Endothelial cell of umbilical vein (primary cell): ENCODE measurements around the gene TTC24. TPM values are rescaled to one million over a fixed set of nuclear protein-coding genes. Genes with fewer than 3 reads are reported as not detected.

Experiments
- BruUV-seq: library from RNA; stranded (reverse); fragments of 400-500 nt; replicated peaks from 2 replicates; lab custom pipeline; 2021; lab: Mats Ljungman, UMichigan
- CTCF ChIA-PET: fragments of 300-600, 350-600 bp; sonication (Branson Sonifier 250); formaldehyde crosslinking; loops from one replicate; lab custom pipeline; 2021; ENCODE audit warnings: antibody characterized with exemption, inconsistent platforms; lab: Charles Lee
- POLR2A ChIA-PET: fragments of 300-600, 350-600 bp; sonication (Branson Sonifier 250); formaldehyde crosslinking; loops from one replicate; lab custom pipeline; 2021; ENCODE audit warnings: antibody characterized with exemption, inconsistent platforms; lab: Charles Lee
- DNase-seq: peaks from one replicate; pipeline ENCODE4 v3.0.0-alpha.2; 2011; ENCODE audit warnings: low read depth, low spot score
- FAIRE-seq: peaks from 2 replicates; lab custom pipeline; 2011; peaks lifted over from hg19 to GRCh38; lab: Jason Lieb, UNC
- H2AFZ ChIP-seq: 2 replicates; pipeline ENCODE4 v1.6.0; 2012; ENCODE audit warnings: low read depth, low read length, control low read depth, inconsistent platforms
- H3K27ac ChIP-seq: 2 replicates; pipeline ENCODE4 v1.5.1; 2011; ENCODE audit warnings: low read depth, mild to moderate bottlenecking, control low read depth, low read length, moderate library complexity; ENCODE audit not compliant: insufficient read depth
- H3K27me3 ChIP-seq, 2 experiments: 2 replicates each; pipeline versions ENCODE4 v1.6.0 to v1.6.1; 2011; ENCODE audit warnings: low read length in 2 of 2, mixed read lengths in 1 of 2; ENCODE audit not compliant: control insufficient read depth in 2 of 2, insufficient read depth in 2 of 2
- H3K36me3 ChIP-seq, 2 experiments: 2 replicates in 1 of 2; 3 replicates in 1 of 2; pipeline ENCODE4 v1.5.1; 2011; ENCODE audit warnings: low read length in 2 of 2, mild to moderate bottlenecking in 1 of 2, moderate library complexity in 1 of 2; ENCODE audit not compliant: control insufficient read depth in 2 of 2, insufficient read depth in 2 of 2; ENCODE audit errors: extremely low read depth in 1 of 2
- H3K4me1 ChIP-seq: 3 replicates; pipeline ENCODE4 v1.5.1; 2011; ENCODE audit warnings: mild to moderate bottlenecking, low read length; ENCODE audit not compliant: control insufficient read depth, insufficient read depth; ENCODE audit errors: extremely low read depth
- H3K4me2 ChIP-seq: 2 replicates; pipeline ENCODE4 v1.6.1; 2011; ENCODE audit warnings: low read length, control low read depth, mixed read lengths; ENCODE audit not compliant: insufficient read depth
- H3K4me3 ChIP-seq, 3 experiments: fragments of 200-600 bp in 1 of 3; sonication (generic), shearing (Covaris generic) in 1 of 3; replicated peaks in 1 of 3; 2 replicates each; pipeline ENCODE4 v1.5.1; 2011 to 2016; ENCODE audit warnings: control low read depth in 3 of 3, low read length in 3 of 3, mild to moderate bottlenecking in 2 of 3, inconsistent platforms in 1 of 3, low read depth in 1 of 3, moderate library complexity in 1 of 3; ENCODE audit not compliant: insufficient read depth in 1 of 3
- H3K79me2 ChIP-seq: 2 replicates; pipeline ENCODE4 v1.6.0; 2012; ENCODE audit warnings: low read length, inconsistent platforms; ENCODE audit not compliant: control insufficient read depth, insufficient read depth
- H3K9ac ChIP-seq: replicated peaks from 2 replicates; pipeline ENCODE3; 2011; ENCODE audit warnings: low read length, control low read depth; ENCODE audit not compliant: insufficient read depth; ENCODE audit errors: extremely low read depth
- H3K9me1 ChIP-seq: replicated peaks from 3 replicates; pipeline ENCODE4 v1.6.0; 2011; ENCODE audit warnings: mild to moderate bottlenecking, low read length; ENCODE audit not compliant: control insufficient read depth, insufficient read depth; ENCODE audit errors: extremely low read depth
- H3K9me3 ChIP-seq: replicated peaks from 2 replicates; pipeline ENCODE4 v1.5.1; 2012; ENCODE audit warnings: low read length, inconsistent platforms; ENCODE audit not compliant: control insufficient read depth, insufficient read depth
- H4K20me1 ChIP-seq: replicated peaks from 2 replicates; pipeline ENCODE3; 2011; ENCODE audit warnings: mild to moderate bottlenecking, low read length; ENCODE audit not compliant: control insufficient read depth, insufficient read depth; ENCODE audit errors: extremely low read depth
- CTCF ChIP-seq, 2 donors: IDR thresholded peaks; 1 replicate in 1 of 2; 2 replicates in 1 of 2; pipeline ENCODE4 v1.5.1; 2011; ENCODE audit warnings: low read length in 2 of 2, mild to moderate bottlenecking in 2 of 2, moderate library complexity in 2 of 2, control low read depth in 1 of 2, inconsistent platforms in 1 of 2, low read depth in 1 of 2; ENCODE audit not compliant: insufficient read depth in 1 of 2; ENCODE audit errors: extremely low read depth in 1 of 2
- EZH2 ChIP-seq: IDR thresholded peaks from 2 replicates; pipeline ENCODE4 v1.6.1; 2012; ENCODE audit warnings: borderline replicate concordance, low read depth, mild to moderate bottlenecking, moderate library complexity, low read length, inconsistent platforms; ENCODE audit not compliant: severe bottlenecking
- FOS ChIP-seq: IDR thresholded peaks from 2 replicates; pipeline ENCODE4 v1.6.1; 2011; ENCODE audit warnings: mild to moderate bottlenecking, low read length, moderate library complexity, borderline replicate concordance; ENCODE audit not compliant: insufficient read depth
- GATA2 ChIP-seq: IDR thresholded peaks from 2 replicates; pipeline ENCODE4 v1.7.0; 2011; ENCODE audit warnings: low read depth, mild to moderate bottlenecking, moderate library complexity, mixed read lengths, low read length; ENCODE audit not compliant: insufficient read length, insufficient read depth
- JUN ChIP-seq: IDR thresholded peaks from 2 replicates; pipeline ENCODE4 v1.6.1; 2011; ENCODE audit warnings: borderline replicate concordance, low read depth; ENCODE audit not compliant: insufficient read length, insufficient read depth
- dilution Hi-C: fragments of 300-500 bp; cut with MboI; formaldehyde crosslinking; loops from one replicate; pipeline ENCODE4 v1.15.0; 2019; ENCODE audit warnings: low sequenced_read_pairs; ENCODE audit not compliant: extremely low pct_ligation_motif_present
- intact Hi-C: fragments of 100-400 bp; cut with micrococcal nuclease; formaldehyde crosslinking; loops from one replicate; pipeline ENCODE4 v1.10.0; 2022
- polyA plus RNA-seq, 4 experiments: library from polyadenylated mRNA; depleted of rRNA in 3 of 4; stranded (reverse) in 3 of 4; unstranded in 1 of 4; fragments of >200 nt; gene quantifications; 2 replicates each; pipeline versions ENCODE4 v1.2.1 to v1.2.3, GENCODE V29; 2011 to 2012; ENCODE audit warnings: missing spikeins in 1 of 4
- total RNA-seq: library from RNA; stranded (reverse); gene quantifications from 2 replicates; pipeline ENCODE4 v1.2.3, GENCODE V29; 2021

The TTC24 gene
- total and polyA plus RNA-seq, 2 donors (not counting 3 experiments of a cell fraction or from before 2014, with no cell fraction given) = not detected

GRCh38 chr1:156584813-156585212 is 5.3 kb downstream of the TTC24 start:
- no peaks in the 10 kb centered on the region for H3K9me1 ChIP-seq
- H3K4me3 ChIP-seq = no peak overlapping the region
- CTCF ChIA-PET = interaction anchor here (1.1 to 9.3 kb wide), 4 partner anchors 21 to 104 kb away, joined by 6 to 104 read pairs (median 7); no protein-coding TSS in a partner anchor
- H3K79me2 ChIP-seq = no peaks in the 10 kb centered on the region
- dilution Hi-C loops (no loop called here), intact Hi-C loops (loop anchor here (1.0 to 2.0 kb wide), 3 partner anchors 16 to 72 kb away; partner anchors contain the start of gene GPATCH4)
- FAIRE-seq (no peak), DNase-seq (no peak)
- H3K9me3 ChIP-seq = no peaks in the 10 kb centered on the region
- TF ChIP-seq JUN (no peak), FOS (no peak), GATA2 (no peak), CTCF (IDR thresholded peaks at IDR 0.05; ENCODE audit: extremely low read depth in 1 of 2, insufficient read depth in 1 of 2, low read depth in 1 of 2, low read length in 2 of 2) (peak; percentile 21 to 34), EZH2 (no peak)
- H3K27ac ChIP-seq = no peak overlapping the region
- no peaks in the 10 kb centered on the region for H3K27me3 ChIP-seq
- POLR2A ChIA-PET = no interaction called here
- no TSS peak for BruUV-seq
- H4K20me1 ChIP-seq = no peaks in the 10 kb centered on the region
- H3K36me3 ChIP-seq = no peaks in the 10 kb centered on the region
- H2AFZ ChIP-seq = no peak overlapping the region
- no peaks in the 10 kb centered on the region for H3K4me1 ChIP-seq
- H3K9ac ChIP-seq = no peak overlapping the region
- no peak overlapping the region for H3K4me2 ChIP-seq
